Psoas muscle (tissue), 8 donors: ENCODE measurements around the gene GPATCH8. TPM values are rescaled to one million over a fixed set of nuclear protein-coding genes. Genes with fewer than 3 reads are reported as not detected.

Source experiments
- ATAC-seq, 4 donors: fragments of 200-7000 bp; cut with Tn5 transposase; one replicate each; pipeline ENCODE4 v1.9.1; 2020; ENCODE audit warnings: moderate library complexity in 3 of 4, mild to moderate bottlenecking in 2 of 4
- DNase-seq, 2 donors: peaks; one replicate each; pipeline ENCODE4 v3.0.0-alpha.2; 2020
- H3K27ac ChIP-seq: fragments of 200-600 bp; one replicate; pipeline ENCODE4 v1.8.0; 2022
- H3K27me3 ChIP-seq, 3 donors: fragments of 200-600 bp in 1 of 3; one replicate each; pipeline versions ENCODE4 v1.6.1 to v1.8.0; 2013 to 2022; ENCODE audit warnings: low read length in 2 of 3, mild to moderate bottlenecking in 2 of 3, moderate library complexity in 1 of 3; ENCODE audit not compliant: insufficient read depth in 3 of 3
- H3K36me3 ChIP-seq, 2 donors: fragments of 200-600 bp in 1 of 2; one replicate each; pipeline versions ENCODE4 v1.6.1 to v1.8.0; 2013 to 2022; ENCODE audit warnings: low read depth in 1 of 2, mild to moderate bottlenecking in 1 of 2, moderate library complexity in 1 of 2; ENCODE audit not compliant: insufficient read depth in 1 of 2
- H3K4me1 ChIP-seq: fragments of 200-600 bp; one replicate; pipeline ENCODE4 v1.8.0; 2022
- H3K4me3 ChIP-seq: fragments of 200-600 bp; one replicate; pipeline ENCODE4 v1.8.0; 2022; ENCODE audit warnings: mild to moderate bottlenecking
- H3K9me3 ChIP-seq: fragments of 200-600 bp; one replicate; pipeline ENCODE4 v1.8.0; 2022
- WGBS, 3 donors: extraction: QIAGEN DNeasy Blood & Tissue Kit; methylation state at CpG; one replicate each; pipeline versions ENCODE4 v1.1.6 to v1.1.7; 2013; 5-methylcytosine and 5-hydroxymethylcytosine counted together
- intact Hi-C, 2 donors: fragments of 100-400 bp; cut with DNase I; formaldehyde crosslinking; loops; one replicate each; pipeline versions ENCODE4 v1.11.0 to v1.14.2; 2022
- polyA plus RNA-seq, 3 donors: library from polyadenylated mRNA; stranded (reverse); fragments of 200-250 nt; gene quantifications; one replicate each; pipeline ENCODE4 v1.2.3, GENCODE V29; 2013
- total RNA-seq, 4 donors: library from RNA; stranded (reverse); fragmentation: NEBNext Ultra II Directional in 2 of 4; extraction: Animal tissue kit (Norgen Biotek cat#: 25700) in 2 of 4; gene quantifications; one replicate each; pipeline versions ENCODE4 v1.2.1 to v1.2.4, GENCODE V29; 2021 to 2023
- TF ChIP-seq, protein P1 (sequence below): fragments of 200-600 bp; IDR thresholded peaks from one replicate; pipeline ENCODE4 v1.8.0; 2022; ENCODE audit warnings: antibody characterized with exemption
- donor health status: healthy with polysubstance abuse.
- donor health status: DM: no; HTN: no; CAD: no; lungs with moderate emphysema.
- donor health status: Bipolar disorder and iron deficiency.
- donor health status: healthy.
- donor health status: DM: yes; HTN: yes; CAD: no.
- donor health status: DM: no; HTN: no; CAD: no.
- donor health status: DM: no; HTN: no; CAD: no.
- donor health status: DM: yes; HTN: yes; CAD: no.

Gene GPATCH8
- total and polyA plus RNA-seq, 7 donors = 5.7 to 28.1 (median 19.0) TPM

DNA sequence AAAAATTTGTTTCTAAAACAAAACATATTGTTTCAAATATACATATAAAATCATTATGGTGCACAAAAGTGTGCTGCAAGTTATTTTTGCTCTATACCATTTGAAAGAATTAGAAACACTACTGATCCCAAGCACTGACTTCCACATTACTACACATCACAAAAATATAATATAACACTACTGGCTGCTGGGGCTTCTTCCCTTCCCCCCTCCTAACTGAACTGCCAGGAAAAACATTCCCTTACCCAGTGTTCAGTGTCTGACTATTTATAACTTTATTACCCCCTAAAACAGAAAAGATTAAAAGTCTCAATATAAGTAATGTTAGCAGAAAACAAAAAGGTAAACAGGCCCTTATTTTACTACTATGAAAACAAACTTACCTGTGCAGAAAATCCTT is 36.9 kb downstream of the GPATCH8 start:
- peak in 3 of 4 donors; percentile 70 to 77 (median 76) for ATAC-seq
- intact Hi-C loops = loop anchor here (5.0 kb wide), 2 partner anchors 34 to 39 kb away; no protein-coding TSS in a partner anchor
- Histone ChIP-seq H3K4me3 (peak overlapping the region; percentile 43), H3K36me3 (peaks cover 0 to 28% of the 10 kb centered on the region in 2 donors), H3K9me3 (no peaks in the 10 kb centered on the region), H3K27me3 (no peaks in the 10 kb centered on the region), H3K4me1 (peaks cover 31% of the 10 kb centered on the region), H3K27ac (peak overlapping the region; percentile 58)
- TF ChIP-seq, protein P1, sequence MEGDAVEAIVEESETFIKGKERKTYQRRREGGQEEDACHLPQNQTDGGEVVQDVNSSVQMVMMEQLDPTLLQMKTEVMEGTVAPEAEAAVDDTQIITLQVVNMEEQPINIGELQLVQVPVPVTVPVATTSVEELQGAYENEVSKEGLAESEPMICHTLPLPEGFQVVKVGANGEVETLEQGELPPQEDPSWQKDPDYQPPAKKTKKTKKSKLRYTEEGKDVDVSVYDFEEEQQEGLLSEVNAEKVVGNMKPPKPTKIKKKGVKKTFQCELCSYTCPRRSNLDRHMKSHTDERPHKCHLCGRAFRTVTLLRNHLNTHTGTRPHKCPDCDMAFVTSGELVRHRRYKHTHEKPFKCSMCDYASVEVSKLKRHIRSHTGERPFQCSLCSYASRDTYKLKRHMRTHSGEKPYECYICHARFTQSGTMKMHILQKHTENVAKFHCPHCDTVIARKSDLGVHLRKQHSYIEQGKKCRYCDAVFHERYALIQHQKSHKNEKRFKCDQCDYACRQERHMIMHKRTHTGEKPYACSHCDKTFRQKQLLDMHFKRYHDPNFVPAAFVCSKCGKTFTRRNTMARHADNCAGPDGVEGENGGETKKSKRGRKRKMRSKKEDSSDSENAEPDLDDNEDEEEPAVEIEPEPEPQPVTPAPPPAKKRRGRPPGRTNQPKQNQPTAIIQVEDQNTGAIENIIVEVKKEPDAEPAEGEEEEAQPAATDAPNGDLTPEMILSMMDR = no peak
- no peak for DNase-seq

DNA sequence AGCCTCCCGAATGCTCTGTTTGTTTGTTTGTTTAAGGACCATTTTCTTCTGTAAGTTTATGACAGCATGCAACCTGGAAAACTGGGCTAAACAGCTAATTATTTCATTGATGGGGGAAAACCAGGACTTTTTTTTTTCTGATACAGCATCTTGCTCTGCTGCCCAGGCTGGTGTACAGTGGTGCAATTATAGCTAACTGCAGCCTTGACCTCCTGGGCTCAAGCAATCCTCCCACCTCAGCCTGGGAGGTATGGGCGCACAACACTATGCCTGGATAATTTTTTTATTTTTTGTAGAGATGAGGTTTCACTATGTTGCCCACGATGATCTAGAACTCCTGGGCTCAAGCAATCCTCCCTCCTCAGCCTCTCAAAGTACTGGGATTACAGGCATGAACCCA is 37.3 kb downstream of the GPATCH8 start:
- ATAC-seq (peak in 1 of 4 donors; percentile 34), DNase-seq (no peak)
- WGBS, 3 donors = 64 to 75% (median 66%) methylated on average over 3 of the region's 3 CpGs
- TF ChIP-seq, protein P1 = no peak
- intact Hi-C loops = loop anchor here (5.0 kb wide), 2 partner anchors 34 to 39 kb away; no protein-coding TSS in a partner anchor
- peaks cover 0 to 24% of the 10 kb centered on the region in 2 donors for H3K36me3 ChIP-seq
- H3K27me3 ChIP-seq = no peaks in the 10 kb centered on the region
- peak overlapping the region; percentile 58 for H3K27ac ChIP-seq
- peak overlapping the region; percentile 43 for H3K4me3 ChIP-seq
- H3K4me1 ChIP-seq = peaks cover 30% of the 10 kb centered on the region
- H3K9me3 ChIP-seq = no peaks in the 10 kb centered on the region

- DNase-seq = no peak
- H3K27me3 ChIP-seq = no peaks in the 10 kb centered on the region
- intact Hi-C loops = loop anchor here (5.0 kb wide), 2 partner anchors 33 to 38 kb away; no protein-coding TSS in a partner anchor
- H3K4me1 ChIP-seq = peaks cover 35% of the 10 kb centered on the region
- WGBS, 3 donors = 90 to 98% (median 95%) methylated on average over 2 of the region's 2 CpGs
- peak overlapping the region; percentile 58 for H3K27ac ChIP-seq
- peak overlapping the region; percentile 43 for H3K4me3 ChIP-seq
- no peaks in the 10 kb centered on the region for H3K9me3 ChIP-seq
- H3K36me3 ChIP-seq = peaks cover 0 to 18% of the 10 kb centered on the region in 2 donors
- ATAC-seq = no peak
- TF ChIP-seq, protein P1 = no peak
These were observed 37.9 kb downstream of the GPATCH8 start for GRCh38 chr17:44465276-44465675.

DNA sequence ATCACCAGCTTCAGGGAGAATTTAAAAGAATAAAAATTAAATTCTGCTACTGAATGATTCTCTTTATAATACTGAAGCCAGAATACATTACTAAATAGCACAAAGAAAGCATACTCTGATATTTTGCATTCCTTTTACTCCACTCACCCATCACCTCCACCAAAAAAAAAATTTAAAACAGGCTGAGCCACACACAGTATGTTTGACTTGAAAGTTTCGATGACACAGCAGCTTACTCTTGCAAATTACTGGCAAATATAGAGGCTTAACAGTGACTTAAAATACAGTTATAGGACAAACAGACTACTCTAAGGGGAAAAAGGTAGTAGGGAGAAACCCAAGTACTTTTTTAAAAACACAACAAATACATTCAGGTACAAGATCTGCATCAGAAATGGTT is 39.2 kb downstream of the GPATCH8 start:
- H3K4me3 ChIP-seq = no peak overlapping the region
- no peaks in the 10 kb centered on the region for H3K27me3 ChIP-seq
- peaks cover 40% of the 10 kb centered on the region for H3K4me1 ChIP-seq
- DNase-seq (no peak), ATAC-seq (no peak)
- WGBS, 3 donors = 51 to 84% (median 71%) methylated on average over 1 of the region's 1 CpG
- TF ChIP-seq, protein P1 = no peak
- no peaks in the 10 kb centered on the region for H3K9me3 ChIP-seq
- peaks cover 0 to 25% of the 10 kb centered on the region in 2 donors for H3K36me3 ChIP-seq
- peak overlapping the region; percentile 58 for H3K27ac ChIP-seq
- intact Hi-C loops = no loop called here

GRCh38 chr17:44451832-44452231 is 51.4 kb downstream of the GPATCH8 start:
- TF ChIP-seq, protein P1 = no peak
- intact Hi-C loops = no loop called here

More at GRCh38 chr17:44451832-44452231, 51.4 kb downstream of the GPATCH8 start:
- Histone ChIP-seq H3K4me1 (no peaks in the 10 kb centered on the region), H3K27ac (peak overlapping the region; percentile 3), H3K9me3 (no peaks in the 10 kb centered on the region), H3K36me3 (peaks cover 0 to 14% of the 10 kb centered on the region in 2 donors), H3K4me3 (no peak overlapping the region), H3K27me3 (no peaks in the 10 kb centered on the region)
- DNase-seq = no peak
- 87 to 91% (median 87%) methylated on average over 8 of the region's 8 CpGs for WGBS, 3 donors
- no peak for ATAC-seq
